H1 (cell line): Measurements from ENCODE around the gene ZDHHC8. TPM values are rescaled to one million over a fixed set of nuclear protein-coding genes. Genes with fewer than 3 reads are reported as not detected.

Source experiments
- BRCA1 ChIP-seq: IDR thresholded peaks from 2 replicates; pipeline ENCODE4 v1.6.1; 2012; ENCODE audit warnings: low read depth, low read length, improper control_type of control experiment
- EP300 ChIP-seq, 2 experiments: IDR thresholded peaks; 1 replicate in 1 of 2; 2 replicates in 1 of 2; pipeline ENCODE4 v1.6.1; 2011 to 2012; ENCODE audit warnings: low read depth in 2 of 2, low read length in 2 of 2, mild to moderate bottlenecking in 2 of 2, borderline replicate concordance in 1 of 2, inconsistent platforms in 1 of 2, moderate library complexity in 1 of 2
- JUN ChIP-seq: IDR thresholded peaks from 2 replicates; pipeline ENCODE4 v1.6.1; 2011; ENCODE audit warnings: low read depth, mild to moderate bottlenecking, improper control_type of control experiment, low read length
- KDM5A ChIP-seq: fragments of 200-600 bp; IDR thresholded peaks from 2 replicates; pipeline ENCODE4 v1.7.1; 2012; ENCODE audit warnings: mild to moderate bottlenecking, low read length, inconsistent platforms, mixed read lengths
- SRF ChIP-seq: IDR thresholded peaks from 2 replicates; pipeline ENCODE4 v1.6.1; 2011; ENCODE audit warnings: mild to moderate bottlenecking, low read depth, low read length, moderate library complexity
- polyA plus RNA-seq, 7 experiments: library from polyadenylated mRNA; depleted of rRNA in 3 of 7; stranded (reverse) in 5 of 7; unstranded in 2 of 7; fragments of >200 nt in 5 of 7; fragments of 200-250 nt in 2 of 7; gene quantifications; 1 replicate in 5 of 7; 2 replicates in 1 of 7; 4 replicates in 1 of 7; pipeline versions ENCODE4 v1.2.1 to v1.2.3, GENCODE V29; 2011 to 2013; ENCODE audit warnings: missing spikeins in 2 of 7, mixed read lengths in 2 of 7
- total RNA-seq: library from RNA; stranded (reverse); fragmentation: NEBNext Ultra II Directional; extraction: Animal tissue kit (Norgen Biotek cat#: 25700); gene quantifications from 2 replicates; pipeline ENCODE4 v1.2.1, GENCODE V29; 2021

The ZDHHC8 gene
- total and polyA plus RNA-seq, 2 of the 8 experiments (the other 6 are each of a cell fraction or from before 2014, with no cell fraction given), result 18.6 to 65.6 TPM

GRCh38 chr22:20191000-20191515 is 59.5 kb downstream of the ZDHHC8 start (continued):
- TF ChIP-seq KDM5A (no peak), JUN (no peak), EP300 (IDR thresholded peaks at IDR 0.05; ENCODE audit: borderline replicate concordance in 1 of 2, low read depth in 2 of 2, low read length in 2 of 2) (no peak), SRF (no peak), BRCA1 (no peak)
